Measurements from ENCODE around the gene PTPRD. TPM values are rescaled to one million over a fixed set of nuclear protein-coding genes. Genes with fewer than 3 reads are reported as not detected.

Gene PTPRD
- total and polyA plus RNA-seq, 2 of the 4 experiments (the other 2 are of a cell fraction) = 0.07 to 0.18 TPM

GRCh38 chr9:9498846-9499245 lies 1114.0 kb downstream of the PTPRD start:
- Histone ChIP-seq H2AK9ac (replicated peaks; ENCODE audit: low read depth, low read length, poor library complexity) (no peak overlapping the region), H2BK15ac (ENCODE audit: low read depth, low read length) (no peak overlapping the region), H3K27ac (ENCODE audit: insufficient read depth, low read length) (no peak overlapping the region), H3K9me1 (ENCODE audit: insufficient read depth, low read length) (no peaks in the 10 kb centered on the region), H2BK5ac (ENCODE audit: low read depth, low read length, poor library complexity, severe bottlenecking) (no peak overlapping the region), H3K4me2 (ENCODE audit: low read depth, low read length) (no peak overlapping the region), H3K9me3 (ENCODE audit: control insufficient read depth, insufficient read depth, low read length) (peaks cover 8% of the 10 kb centered on the region; the same call in 1 of the 2 replicates), H3K23ac (ENCODE audit: low read depth, low read length) (no peak overlapping the region), H2BK120ac (ENCODE audit: low read depth, low read length) (no peak overlapping the region), H3K4ac (ENCODE audit: low read depth, low read length) (no peak overlapping the region), H3K18ac (ENCODE audit: low read depth, low read length) (no peak overlapping the region), H3K36me3 (ENCODE audit: control insufficient read depth, insufficient read depth, low read length) (no peaks in the 10 kb centered on the region), H4K20me1 (ENCODE audit: insufficient read depth, low read length) (no peaks in the 10 kb centered on the region), H3K4me3 (ENCODE audit: insufficient read depth, low read depth, low read length) (no peak overlapping the region), H3K14ac (replicated peaks; ENCODE audit: low read depth, low read length) (no peak overlapping the region), H3K56ac (ENCODE audit: extremely low read depth, insufficient read depth, low read length) (no peak overlapping the region), H3K79me1 (ENCODE audit: low read depth in 1 of 2, low read length in 2 of 2) (no peaks in the 10 kb centered on the region), H4K91ac (ENCODE audit: insufficient read depth, low read depth, low read length) (no peak overlapping the region), H2BK20ac (ENCODE audit: low read depth, low read length) (no peak overlapping the region), H3K4me1 (ENCODE audit: control insufficient read depth, insufficient read depth, low read length) (no peaks in the 10 kb centered on the region), H2AFZ (replicated peaks; ENCODE audit: low read length, poor library complexity) (no peak overlapping the region), H4K8ac (ENCODE audit: low read depth in 2 of 2, low read length in 2 of 2) (no peak overlapping the region), H3K9ac (ENCODE audit: low read depth, low read length) (no peak overlapping the region), H3K27me3 (ENCODE audit: control insufficient read depth, insufficient read depth, low read length) (no peaks in the 10 kb centered on the region), H4K5ac (ENCODE audit: low read depth, low read length) (no peak overlapping the region), H2AK5ac (ENCODE audit: low read depth, low read length) (no peak overlapping the region)
- dilution Hi-C loops (cut with HindIII; ENCODE audit: low sequenced_read_pairs, unreplicated experiment) (no loop called here), in situ Hi-C loops (cut with MboI; ENCODE audit: low sequenced_read_pairs) (no loop called here), intact Hi-C loops (cut with micrococcal nuclease) (no loop called here)
- CTCF ChIA-PET = no interaction called here
- no TSS peak for BruUV-seq (replicated peaks)
- no CpG with 5 or more reads among the region's 2 CpGs for WGBS, 2 experiments (ENCODE audit: extremely low coverage in 2 of 2, insufficient read length in 1 of 2)
- ATAC-seq (ENCODE audit: low read depth) (no peak), DNase-seq (no peak)
- POLR2A ChIA-PET (ENCODE audit: unreplicated experiment) = no interaction called here
- no peak for TF ChIP-seq MAFK (IDR thresholded peaks at IDR 0.05; ENCODE audit: low read depth, low read length)
- TF ChIP-seq CTCF (conservative IDR thresholded peaks at IDR 0.05; ENCODE audit: low read depth, low read length) = no peak
